Stimulated activated naive CD4-positive, alpha-beta T cell (primary cell): ENCODE results near the gene SLC1A4.
"Not testable (repeated sequence)": the region's sequence is repeated elsewhere in the genome, so short reads cannot be mapped to it uniquely, and the experiment has no call there.

ENCODE experiments used
- DNase-seq, 6 experiments: peaks; one replicate each; lab custom pipeline; 2025; lab: John Stamatoyannopoulos, UW

Gene SLC1A4

DNA sequence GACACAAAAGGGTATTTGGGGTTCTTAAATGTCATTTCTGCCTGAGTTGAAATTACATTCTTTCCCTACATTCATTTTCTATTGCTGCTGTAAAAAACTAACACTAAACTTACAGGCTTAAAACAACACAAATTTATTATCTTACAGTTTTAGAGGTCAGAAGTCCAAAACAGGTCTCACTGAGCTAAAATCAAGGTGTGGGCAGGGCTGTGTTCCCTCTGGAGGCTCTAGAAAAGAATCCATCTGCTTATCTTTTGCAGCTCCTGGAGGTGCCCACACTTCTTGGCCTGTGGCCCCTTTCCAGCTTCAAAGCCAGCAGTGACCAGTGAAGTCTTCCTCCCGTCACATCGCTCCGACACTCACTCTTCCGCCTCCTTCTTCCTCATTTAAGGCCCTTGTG lies 23.2 kb upstream of the SLC1A4 start:
- no peak for DNase-seq

DNA sequence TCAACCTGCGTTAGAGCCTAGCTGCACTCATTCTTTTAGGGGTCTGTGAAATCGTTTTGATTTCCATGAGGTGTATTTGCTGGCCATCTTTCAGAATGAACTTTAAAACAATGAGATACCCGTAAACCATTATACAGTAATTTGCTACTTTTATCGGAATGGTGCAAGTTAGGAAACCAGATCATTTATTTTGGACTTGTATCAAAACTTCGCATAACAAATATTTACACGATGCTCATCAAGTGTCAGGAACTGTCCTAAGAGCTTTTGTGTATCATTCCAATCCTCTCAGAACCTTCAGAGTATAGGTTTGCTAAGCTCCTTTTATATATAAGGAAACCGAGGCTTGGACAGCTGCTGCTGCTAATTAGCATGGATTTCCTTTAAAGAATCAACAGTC lies 22.4 kb upstream of the SLC1A4 start:
- no peak for DNase-seq

DNA sequence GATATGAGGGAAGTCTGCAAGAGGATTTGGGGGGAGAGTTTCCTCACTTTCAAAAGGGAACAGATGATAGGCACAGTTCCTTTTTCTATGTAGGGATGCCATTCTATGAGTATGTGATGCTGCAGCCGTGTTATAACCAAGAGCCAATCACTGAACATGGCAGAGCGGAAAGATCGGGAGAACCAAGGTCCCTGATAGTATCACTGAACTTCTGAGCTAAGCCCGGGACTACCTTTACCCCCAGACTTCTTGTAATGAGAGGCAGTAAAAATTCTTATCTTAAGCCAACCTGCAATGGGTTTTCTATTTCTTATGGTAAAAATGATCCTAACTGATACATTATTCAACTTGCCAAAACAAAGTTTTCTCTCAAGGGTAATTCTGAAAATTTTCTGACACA lies 21.6 kb upstream of the SLC1A4 start:
- DNase-seq: no peak

- DNase-seq: not testable (repeated sequence)
These were observed 20.1 kb upstream of the SLC1A4 start for GRCh38 chr2:64969086-64969485.

GRCh38 chr2:64970495-64970894 lies 18.7 kb upstream of the SLC1A4 start:
- no peak for DNase-seq

GRCh38 chr2:64972426-64972825 lies 16.8 kb upstream of the SLC1A4 start:
- no peak for DNase-seq

GRCh38 chr2:64972876-64973275 lies 16.3 kb upstream of the SLC1A4 start:
- DNase-seq: no peak

DNA sequence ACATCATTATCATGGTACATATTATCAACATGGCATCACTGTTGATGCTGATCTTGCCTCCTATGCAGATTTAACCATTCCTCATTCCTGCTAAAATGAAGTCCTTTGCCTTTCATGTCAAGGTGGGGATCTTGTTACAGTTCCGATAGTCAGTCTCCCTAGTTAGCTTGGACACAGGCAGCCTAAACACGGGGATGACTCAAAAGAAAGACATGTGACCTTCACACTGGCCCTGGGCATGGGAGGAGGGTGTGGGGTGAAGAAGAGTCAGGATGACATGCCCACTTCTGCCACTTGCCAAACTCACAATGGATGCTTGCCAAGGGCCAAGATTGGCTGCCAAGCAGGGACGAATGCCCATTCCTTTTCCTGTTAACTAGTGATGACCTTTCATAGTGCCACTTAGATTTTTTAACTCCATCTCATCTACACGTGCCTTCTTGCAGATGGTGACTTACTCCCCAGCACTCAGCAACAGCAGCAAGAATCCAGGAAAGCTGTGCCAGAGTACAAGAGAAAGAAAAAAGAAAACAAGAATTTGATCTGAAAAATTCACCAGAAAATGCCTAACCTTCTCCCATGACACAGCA lies 13.9 kb upstream of the SLC1A4 start:
- DNase-seq: no peak

- DNase-seq: no peak
These were observed 12.9 kb upstream of the SLC1A4 start for GRCh38 chr2:64976276-64976675.

GRCh38 chr2:64978514-64979268 lies 10.5 kb upstream of the SLC1A4 start:
- DNase-seq: peak in 1 of 6 experiments; percentile 1

DNA sequence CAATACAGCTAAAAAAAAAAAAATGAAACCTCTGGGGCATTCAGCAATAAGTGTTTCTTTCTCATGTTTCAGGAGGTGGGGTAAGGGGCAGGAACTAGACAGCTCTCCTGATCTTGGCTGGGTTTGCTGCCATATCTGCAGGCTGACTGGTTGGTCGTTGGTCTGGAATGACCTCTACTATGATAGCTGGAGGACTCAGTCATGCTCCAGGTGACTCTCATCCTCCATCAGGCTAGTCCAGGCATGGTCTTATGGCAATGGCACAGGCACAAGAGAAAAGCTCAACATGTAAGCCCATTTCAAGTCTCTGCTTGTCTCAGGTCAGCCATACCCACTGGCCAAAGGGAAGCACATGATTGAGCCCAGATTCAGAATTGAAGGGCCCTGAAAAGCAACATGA lies 9.5 kb upstream of the SLC1A4 start:
- DNase-seq: no peak

GRCh38 chr2:64980183-64980582 lies 9.0 kb upstream of the SLC1A4 start:
- no peak for DNase-seq

DNA sequence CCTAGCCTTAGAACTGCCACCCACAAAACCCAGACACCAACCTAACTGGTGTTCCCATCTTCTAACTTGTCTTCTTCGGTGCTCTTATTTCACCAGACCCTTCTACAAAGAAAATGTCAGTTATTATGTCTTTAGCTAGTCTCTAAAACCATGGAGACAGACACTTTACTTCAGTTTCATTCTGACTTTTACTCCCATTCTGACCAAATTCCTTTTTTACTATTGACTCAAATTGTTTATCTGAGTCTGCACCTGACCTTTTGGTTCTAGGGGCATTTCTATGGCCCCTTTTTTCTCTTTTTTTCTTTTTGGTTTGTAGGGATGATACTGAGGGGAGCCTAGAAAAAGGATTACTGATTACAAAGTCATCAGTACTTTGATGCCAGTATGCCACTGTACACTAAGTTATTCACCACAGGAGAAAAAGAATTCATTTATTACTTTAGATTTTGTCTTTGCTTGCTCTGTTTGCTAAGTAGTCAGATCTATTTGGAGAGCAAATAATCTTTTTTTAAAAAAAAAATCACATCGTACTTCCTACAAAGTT lies 6.8 kb upstream of the SLC1A4 start:
- no peak for DNase-seq

- DNase-seq: no peak
These were observed 6.3 kb upstream of the SLC1A4 start for GRCh38 chr2:64982932-64983331.

- DNase-seq: no peak
These were observed 3.8 kb upstream of the SLC1A4 start for GRCh38 chr2:64985447-64985846.

DNA sequence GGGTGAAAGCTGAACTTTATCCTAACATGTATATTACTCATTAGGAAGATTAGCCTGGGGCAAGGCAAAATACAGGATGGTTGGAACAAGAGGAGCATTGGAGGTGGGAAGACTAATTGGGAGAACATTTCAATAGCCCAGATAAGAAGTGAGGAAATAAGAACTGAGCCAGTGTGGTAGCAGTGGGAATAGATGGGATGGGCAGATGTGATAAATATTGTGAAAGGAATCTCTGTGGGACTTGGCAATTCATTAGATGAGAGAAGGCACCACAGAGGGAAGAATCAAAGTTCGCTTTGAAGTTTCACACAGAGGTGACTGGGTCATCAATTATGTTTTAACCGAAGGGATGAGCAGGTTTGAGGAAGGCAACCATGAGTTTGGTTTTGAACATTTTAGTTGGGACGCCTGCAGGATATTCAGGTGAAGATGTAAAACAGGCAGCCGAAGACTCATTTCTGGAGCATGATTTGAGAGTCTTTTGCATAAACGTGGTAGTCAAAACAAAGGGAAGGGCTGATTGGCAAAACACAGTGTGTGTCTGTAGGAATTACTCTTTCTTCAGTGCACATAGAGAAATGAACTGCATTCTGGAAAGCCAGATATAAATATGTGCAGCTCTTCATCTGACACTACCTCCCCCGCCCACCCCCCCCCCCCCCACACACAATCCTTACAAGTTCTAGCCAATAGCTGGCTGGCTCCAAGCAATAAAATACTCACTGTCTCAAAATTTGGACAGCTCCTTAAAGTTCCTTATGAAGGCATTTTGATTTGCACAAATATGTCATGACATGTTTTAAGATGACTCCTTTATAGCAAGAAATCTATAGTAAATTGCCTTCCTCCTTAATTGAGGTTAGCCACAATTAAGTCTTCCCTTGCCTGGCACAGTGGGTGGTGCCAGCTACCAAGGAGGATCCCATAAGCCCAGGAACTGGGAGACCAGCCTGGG lies 1.9 kb upstream of the SLC1A4 start:
- DNase-seq: no peak

- peak in 1 of 6 experiments; percentile 14 for DNase-seq
These were observed 1.2 kb upstream of the SLC1A4 start for GRCh38 chr2:64987956-64988419.

DNA sequence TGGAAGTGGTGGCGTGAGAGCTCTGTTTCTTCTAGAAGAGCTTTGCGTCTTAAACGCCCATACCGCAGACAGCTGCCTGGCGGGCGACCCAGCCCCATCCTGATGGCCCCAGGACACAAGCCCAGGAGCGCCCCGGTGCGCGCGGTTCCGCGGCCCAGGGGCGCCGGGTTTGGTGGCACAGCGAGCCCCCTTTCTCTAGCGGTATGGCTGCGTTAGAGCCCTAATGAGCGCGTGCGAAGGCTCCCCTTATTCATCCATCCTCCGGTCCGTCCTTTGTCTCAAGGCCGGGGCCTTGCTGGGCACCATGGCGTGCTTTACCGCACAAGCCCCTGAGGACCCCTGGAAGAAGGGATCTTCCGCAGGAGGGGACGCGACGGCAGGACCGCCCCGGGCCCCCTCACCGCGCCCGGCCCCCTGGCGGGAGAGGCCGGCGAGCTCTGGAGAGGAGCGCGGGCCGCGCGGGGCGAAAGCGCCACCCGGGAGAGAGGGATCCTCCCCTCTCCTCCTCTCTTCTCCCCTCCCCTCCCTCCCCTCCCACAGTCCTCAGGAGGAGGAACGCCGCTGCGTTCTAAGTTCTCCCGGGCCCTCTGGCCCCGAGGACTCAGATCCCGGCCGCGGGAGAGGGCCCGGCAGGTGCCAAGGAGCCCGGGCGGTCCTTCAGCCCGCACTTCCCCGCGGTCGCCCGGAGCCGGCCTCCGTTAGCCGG lies 626 bp upstream of the SLC1A4 start:
- peak in 4 of 6 experiments; percentile 26 to 40 (median 30) for DNase-seq

GRCh38 chr2:64989982-64990614 lies 899 bp downstream of the SLC1A4 start:
- peak in 1 of 6 experiments; percentile 14 for DNase-seq

DNA sequence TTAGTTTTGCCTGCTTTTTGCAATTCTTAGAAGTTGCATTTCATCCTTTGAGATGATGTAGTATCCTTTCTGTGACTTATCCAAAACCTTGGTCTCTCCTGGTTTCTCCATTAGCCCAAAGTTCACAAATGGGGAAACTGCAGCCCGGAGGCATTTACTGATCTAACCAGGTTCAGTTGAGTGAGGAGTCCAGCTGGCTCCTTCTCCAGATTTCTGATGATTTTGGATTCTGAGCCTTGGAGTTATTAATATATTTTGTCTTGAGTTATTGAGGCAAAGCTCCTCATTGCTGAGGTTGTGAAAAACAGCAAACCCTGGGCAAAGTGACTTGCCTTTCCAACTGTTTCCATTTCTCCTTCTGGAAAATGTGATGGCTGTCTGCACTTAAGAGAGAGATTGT lies 1.7 kb downstream of the SLC1A4 start:
- no peak for DNase-seq

DNA sequence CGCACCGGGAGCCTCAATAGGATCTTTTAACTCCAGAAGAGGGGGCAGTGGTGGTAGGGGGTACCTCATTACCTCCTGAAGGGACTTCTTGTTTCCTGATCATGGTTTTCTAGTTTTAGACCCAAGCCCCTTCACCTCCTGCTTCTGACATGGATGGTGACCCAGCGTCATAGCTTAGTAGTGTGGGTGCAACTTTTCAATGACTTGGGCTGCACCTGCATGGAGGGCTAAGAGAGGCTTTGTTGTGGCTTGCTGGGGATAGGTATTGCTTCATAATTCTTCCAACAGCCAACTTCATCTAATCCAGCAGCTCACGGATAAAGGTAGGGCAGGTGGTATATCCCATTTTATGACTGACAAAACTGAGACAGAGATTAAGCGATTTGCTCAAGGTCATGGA lies 3.0 kb downstream of the SLC1A4 start:
- no peak for DNase-seq
